Fibroblast of skin of right biceps (primary cell): ENCODE data around the gene APRT.
"Not testable (repeated sequence)": the region's sequence is repeated elsewhere in the genome, so short reads cannot be mapped to it uniquely, and the experiment has no call there.

Experiments
- DNase-seq: peaks from one replicate; pipeline ENCODE4 v3.0.0-alpha.2; 2013

The APRT gene

DNA sequence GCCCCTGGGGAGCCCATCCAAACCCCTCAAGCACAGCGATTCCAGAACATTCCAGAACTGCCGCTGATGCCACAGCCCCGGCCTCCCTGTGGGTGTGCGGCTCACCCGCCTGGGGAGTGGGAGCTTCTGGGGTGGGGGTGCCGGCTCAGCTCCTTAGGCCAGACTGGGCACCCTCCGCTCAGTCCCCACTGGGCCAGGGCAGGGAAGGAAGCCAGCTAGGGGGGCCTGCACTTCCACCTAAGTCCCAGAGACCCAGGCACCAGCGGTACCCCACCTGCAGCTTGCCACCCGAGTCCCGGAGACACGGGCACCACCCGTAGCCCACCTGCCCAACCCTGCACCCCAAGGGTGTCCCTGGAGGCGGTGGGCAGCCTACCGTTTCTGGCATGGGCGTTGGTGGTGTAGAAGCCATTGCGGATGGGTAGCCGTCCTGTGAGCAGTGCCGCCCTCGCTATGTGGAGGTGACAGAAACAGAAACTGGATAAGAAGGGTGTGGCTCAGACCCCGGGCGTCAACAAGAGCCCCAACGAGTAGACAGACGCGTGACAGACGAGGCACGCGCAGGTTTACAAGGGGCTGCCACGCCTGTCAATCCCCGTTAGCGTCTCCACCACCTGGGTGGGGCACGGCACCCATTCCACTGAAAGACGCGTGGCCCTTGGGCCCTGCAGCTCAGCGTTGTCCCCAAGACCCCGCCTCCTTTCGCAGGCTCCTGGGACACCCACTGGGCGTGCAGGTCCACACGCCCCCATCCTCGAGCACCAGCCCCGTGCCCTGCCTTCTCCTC lies 30.0 kb upstream of the APRT start:
- no peak for DNase-seq

DNA sequence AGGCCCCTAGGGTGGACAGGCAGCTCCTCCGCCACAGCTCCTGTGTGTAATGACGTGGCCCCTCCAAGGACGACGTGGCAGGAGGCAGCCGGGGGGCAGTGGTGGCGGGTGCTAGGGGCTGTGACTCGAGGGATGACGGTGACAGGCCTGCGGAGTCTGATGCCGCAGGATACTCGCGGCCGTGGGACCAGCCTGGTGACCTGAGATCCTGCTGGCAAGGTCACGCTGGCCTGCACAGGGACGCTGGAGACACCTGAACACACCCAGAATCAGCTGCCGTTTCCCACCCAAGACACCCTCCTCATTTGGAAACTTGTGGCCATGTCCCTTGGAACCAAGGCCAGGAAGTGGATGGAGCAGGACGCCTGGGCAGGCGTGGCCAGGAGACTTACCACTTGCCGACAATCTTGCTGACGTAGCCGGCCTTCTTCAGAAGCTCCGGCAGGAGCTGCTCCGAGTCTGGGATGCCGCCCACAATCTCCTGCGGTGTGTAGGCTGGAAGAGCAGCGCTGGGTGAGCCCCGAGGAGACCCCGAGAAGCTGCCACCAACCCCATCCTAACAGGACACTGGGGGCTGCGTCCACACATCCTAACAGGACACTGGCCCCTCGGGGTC lies 29.0 kb upstream of the APRT start:
- no peak for DNase-seq

DNA sequence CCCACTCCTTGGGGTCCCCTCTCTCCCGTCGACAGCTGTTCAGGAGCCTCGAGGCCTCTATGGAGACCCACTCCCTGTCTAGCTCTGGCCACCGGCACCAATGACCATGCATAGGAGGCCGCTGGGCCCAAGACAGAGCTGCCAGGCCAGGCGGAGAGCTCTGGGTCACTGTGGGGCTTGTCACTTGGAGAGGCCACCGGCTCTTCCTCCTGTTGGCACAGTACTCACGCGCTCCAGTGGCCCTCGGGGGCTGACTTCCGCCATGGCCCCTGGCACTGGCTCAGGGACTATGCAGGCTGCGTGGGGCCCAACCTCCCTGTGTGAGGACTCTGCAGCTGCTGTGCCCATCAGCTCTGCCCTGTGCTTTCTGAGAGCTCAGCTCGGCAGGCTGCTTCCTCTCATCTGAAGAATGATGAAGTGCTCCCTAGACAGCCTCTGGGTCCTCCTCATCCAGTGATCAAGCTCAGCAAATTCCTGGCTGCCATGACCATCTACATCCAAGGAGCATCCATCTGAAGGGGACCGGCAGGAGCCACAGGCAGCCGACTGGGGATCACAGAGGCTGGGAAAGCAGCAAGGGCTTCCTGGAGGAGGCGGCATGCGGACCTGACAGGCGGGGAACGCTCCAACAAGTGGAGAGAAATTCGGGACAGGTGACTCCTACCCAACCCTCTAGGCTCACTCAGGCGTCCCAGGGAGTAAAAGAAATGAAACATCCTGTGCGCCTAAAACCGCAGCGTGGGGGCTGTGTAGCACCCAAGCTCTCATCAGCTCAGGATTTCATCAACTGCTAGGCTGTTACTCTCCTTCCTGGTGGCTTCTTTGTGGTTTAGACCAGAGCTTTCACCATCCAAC lies 28.2 kb upstream of the APRT start:
- DNase-seq: no peak

DNA sequence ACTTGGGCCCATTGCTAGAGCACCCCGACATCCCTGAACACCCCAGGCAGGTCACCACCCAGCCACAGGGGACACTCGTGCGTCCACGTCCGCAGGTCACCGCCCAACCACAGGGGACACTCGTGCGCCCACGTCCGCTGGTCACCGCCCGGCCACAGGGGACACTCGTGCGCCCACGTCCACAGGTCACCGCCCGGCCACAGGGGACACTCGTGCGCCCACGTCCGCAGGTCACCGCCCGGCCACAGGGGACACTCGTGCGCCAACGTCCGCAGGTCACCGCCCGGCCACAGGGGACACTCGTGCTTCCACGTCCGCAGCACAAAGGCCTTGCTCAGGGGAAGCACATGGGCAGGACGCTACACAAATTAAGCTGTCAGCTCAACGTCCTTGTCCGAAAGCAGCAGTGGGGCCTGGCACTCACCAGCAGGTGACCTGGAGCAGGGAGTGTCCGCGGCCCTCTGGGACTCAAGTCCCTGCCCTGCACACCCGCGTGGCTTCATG lies 27.4 kb upstream of the APRT start:
- DNase-seq: no peak

DNA sequence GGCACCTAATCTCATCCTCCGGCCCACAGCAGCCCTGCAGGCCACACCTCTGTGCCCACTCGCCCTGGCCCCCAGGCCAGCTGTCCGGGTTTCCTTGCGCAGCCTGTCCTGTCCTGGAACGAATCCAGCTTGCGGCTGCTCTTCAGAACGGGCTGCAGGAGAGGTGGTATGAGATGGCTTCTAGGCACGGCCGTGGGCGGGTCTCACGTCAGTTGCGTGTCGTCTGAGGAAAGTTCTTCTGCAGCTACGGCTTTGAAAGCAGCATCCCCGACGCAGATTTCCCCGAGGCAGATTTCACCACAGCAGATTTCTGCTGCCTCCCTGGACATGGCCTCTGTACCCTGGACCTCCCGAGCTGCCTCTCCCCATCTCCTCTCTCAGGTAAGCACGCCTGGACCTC lies 26.8 kb upstream of the APRT start:
- no peak for DNase-seq

DNA sequence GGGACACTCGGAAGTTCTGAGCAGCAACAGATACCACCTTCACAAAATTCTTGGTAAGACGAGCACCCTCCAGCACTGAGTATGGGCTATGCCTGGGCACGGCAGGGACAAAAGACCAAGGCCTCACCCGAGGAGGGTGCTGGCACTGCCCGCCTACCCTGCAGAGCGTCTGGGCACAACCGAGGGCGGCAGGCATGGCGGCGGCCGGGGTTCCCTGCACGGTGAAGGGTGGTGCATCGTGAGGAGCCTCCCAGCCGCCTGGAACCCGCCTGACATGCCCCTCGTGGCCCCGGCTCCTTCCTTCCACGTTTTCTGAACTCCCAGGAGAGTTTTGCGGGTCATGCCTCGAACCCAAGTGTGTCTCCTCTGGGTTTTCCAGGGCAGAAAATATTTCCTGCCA lies 26.1 kb upstream of the APRT start:
- DNase-seq: no peak

DNA sequence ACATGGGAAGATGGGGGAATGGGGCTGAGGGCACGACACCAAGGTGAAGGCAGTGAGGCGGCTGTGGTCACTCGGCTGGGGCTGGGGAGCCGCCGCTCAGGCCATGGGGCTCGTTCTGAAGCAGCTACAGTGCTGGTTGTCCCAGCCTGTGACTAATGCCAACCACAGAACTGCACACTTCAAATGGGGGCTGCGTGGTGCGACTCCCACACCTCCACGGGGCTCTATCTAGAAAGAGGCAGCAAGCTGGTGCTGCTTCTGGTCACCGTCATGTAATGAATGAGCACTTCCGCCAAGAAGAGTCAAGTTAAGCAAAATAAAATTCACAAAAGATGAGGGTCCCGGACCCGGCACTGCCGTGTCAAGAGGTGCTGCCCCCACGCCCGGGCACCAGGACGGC lies 25.1 kb upstream of the APRT start:
- DNase-seq: no peak

DNA sequence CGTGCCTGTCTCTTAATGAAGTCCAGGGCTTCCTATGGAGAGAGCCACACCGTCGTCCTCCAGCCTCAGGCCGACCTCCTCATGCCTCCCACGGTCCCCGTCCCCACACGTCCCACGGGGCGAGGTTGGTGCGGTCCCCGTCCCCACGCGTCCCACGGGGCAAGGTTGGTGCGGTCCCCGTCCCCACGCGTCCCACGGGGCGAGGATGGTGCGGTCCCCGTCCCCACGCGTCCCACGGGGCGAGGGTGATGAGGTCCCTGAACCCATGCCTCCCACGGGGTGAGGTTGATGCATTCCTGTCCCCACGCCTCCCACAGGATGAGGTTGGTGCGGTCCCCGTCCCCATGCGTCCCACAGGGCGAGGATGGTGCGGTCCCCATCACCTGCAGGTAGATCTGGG lies 24.1 kb upstream of the APRT start:
- no peak for DNase-seq

DNA sequence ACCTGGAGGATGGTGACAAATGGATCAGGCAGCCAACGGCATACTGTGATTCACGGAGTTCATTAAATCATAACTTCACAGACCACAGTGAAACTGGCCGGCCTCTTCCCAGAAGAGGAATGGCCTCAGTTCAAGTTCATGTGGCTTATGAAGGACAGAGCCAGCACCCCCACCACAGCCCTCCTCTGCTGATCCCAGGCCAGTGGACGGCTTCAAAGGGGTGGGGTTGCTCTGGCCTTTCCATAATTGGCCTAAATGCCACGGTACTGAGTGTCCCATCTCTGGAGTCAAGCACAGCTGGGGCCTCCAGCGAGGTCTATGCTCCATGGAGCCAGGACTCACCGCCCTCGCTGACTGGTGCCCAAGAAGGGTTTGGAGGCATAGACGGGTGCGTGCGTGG lies 23.7 kb upstream of the APRT start:
- DNase-seq: no peak

DNA sequence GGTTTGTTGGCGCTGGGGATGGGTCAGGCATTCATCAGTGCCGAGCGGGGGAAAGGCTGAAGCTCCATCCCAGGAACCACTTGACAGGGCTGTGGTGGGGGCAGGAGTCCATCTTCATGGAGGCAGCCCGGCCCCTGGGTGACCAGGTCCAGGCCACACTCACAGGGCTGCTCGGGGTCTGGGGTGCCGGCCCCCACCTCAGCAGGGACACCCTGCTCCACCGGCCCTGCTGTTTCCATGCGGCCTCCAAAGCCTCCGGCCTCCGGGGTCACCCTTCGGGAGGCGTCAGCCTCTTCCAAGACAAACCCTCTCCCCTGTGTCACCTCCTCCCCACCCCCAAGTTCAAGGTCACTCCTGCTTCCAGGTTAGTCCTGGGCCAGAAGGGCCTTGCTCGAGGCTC lies 22.9 kb upstream of the APRT start:
- DNase-seq: no peak

DNA sequence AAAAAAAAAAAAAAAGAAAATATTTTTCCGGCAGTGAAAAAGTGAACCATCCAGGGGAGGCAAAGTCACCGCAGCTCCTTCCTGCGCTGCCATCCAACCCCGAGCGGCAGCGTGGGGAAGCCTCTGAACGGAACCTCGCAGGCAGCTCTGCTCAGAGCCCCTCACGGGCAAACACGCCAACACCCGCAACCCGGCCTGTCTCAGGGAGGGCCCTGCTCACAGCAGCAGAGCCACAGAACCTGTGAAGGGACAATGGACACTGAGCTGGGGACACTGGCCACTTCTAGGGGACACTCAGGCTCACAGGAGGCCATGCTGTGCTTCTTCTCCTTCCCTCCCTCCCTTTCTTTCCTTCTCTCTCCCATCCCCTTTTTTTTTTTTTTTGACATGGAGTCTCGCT lies 21.4 kb upstream of the APRT start:
- DNase-seq: no peak

DNA sequence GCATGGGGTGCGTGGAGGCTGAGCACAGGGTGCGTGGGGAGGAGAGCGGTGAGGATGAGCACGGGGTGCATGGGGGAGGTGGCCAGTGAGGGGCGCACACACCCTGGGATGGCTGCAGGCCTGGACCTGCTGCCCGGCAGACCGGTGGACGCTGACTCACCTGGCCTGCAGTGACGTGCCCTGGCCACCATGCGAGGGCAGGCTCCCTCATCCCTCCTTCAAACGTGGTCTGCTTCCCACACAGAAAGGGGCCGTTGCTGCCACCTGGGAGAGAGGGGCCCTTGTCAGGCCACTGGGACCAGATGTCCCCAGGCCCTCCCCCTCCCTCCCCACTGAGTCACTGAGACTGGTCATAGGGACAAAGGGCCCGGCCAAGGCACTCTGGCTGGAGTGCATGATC lies 20.1 kb upstream of the APRT start:
- DNase-seq: no peak

DNA sequence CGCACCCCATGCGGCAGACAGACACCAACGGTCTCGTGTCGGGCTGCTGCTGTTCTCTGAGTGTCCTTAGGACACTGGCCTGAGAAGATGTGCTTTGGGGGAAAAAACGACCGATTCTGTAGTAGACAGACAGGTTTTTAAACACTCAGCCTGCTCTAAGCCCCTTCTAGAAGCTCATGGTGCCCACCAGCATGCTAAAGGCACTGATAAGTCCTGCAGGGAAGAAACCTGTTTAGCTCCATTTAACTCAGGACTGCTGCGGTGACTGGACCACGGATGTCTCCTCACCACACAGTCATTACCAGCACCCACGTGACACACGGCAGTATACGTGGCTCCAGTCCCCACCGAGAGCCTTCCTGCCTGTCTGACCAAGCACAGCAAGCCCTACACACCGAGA lies 19.1 kb upstream of the APRT start:
- DNase-seq: no peak

DNA sequence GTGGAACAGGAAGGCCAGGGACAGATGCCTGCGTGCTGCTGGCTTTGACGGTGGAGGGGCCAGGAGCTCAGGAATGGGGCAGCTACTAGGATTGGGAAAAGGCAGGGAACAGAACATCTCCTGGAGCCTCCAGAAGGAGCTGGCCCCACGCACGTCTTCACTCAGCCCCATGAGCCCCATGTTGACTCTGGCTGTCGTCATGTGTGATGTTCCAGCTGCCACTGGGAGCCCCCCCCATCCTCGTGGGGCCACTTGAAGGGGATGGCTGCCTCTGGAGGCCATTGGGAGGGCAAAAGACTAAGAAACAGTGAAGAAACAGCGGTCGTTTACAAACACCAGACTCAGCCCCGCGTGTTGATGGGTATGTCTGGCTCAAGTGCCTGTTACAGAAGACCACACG lies 18.5 kb upstream of the APRT start:
- no peak for DNase-seq

DNA sequence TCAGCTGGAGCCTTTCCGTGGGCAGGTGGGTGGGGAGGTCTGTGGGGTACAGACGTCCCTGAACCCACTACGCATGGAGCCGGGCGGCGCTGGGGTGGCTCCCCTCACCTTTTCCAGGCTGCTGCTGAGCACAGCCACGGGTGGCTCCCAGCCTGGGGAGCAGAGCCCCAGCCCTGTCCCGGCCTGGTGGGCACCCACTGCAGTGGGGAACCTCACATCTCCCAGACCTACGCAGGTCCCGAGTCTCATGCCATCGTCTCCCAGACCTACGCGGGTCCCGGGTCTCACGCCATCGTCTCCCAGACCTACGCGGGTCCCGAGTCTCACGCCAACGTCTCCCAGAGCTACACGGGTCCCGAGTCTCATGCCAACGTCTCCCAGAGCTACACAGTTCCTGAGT lies 17.0 kb upstream of the APRT start:
- no peak for DNase-seq

DNA sequence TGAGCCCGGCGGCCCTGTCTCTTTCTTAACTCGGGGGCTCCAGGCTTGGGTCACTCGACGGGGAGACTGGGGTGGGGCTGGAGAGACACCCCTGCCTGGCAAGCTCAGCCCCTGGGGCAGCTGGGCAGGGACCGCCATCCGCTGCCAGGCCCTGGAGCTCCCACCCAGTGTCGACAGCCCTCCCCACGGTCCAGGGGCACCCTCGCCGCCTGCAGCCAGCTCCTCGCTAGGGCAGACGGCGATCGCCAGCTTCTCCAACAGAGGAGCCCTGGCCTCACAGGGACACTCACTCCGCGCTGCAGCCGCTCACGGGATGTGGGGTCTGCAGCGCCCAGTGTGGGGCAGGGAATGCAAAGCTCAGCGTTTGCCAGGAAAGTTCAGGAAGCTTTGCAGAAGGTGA lies 16.0 kb upstream of the APRT start:
- DNase-seq: no peak

DNA sequence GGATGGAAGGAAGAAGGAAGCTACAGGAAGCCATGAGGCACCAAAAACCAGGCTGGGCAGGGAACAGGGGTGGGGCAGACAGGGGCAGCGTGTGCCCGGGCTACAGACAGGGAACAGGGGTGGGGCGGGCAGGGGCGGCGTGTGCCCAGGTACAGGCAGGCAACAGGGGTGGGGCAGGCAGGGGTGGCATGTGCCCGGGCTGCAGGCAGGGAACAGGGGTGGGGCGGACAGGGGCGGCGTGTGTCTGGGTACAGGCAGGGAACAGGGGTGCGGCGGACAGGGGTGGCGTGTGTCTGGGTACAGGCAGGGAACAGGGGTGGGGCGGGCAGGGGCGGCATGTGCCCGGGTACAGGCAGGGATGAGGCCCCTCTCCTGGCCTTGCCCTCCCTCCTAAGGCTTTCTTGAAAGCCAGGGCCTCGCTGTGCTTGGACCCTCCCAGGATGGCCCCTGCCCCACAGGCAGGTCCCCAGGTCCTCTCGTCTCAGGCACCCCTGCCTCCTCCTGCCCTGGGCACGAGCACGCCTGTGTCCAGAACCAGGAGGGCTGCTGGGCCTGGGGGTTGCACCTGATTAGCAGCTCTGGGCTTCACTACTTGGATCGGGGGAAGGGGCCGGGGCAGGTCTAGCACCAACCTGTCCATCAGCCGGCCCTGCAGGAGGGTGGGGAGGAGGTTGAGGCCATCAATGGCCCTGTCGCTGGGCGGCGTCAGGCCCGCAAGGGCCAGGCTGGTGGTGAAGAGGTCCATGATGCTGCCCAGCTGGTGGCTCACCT lies 14.5 kb upstream of the APRT start:
- DNase-seq: no peak

DNA sequence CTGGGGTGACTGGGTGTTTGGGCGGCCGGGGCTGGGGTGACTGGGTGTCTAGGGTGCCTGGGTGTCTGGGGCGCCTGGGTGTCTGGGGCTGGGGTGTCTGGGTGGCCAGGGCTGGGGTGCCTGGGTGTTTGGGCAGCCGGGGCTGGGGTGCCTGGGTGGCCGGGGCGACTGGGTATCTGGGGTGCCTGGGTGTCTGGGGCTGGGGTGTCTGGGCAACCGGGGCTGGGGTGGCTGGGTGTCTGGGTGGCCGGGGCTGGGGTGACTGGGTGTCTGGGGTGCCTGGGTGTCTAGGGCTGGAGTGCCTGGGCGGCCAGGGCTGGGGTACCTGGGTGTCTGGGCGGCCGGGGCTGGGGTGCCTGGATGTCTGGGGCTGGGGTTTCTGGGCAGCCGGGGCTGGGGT lies 13.4 kb upstream of the APRT start:
- DNase-seq: no peak

DNA sequence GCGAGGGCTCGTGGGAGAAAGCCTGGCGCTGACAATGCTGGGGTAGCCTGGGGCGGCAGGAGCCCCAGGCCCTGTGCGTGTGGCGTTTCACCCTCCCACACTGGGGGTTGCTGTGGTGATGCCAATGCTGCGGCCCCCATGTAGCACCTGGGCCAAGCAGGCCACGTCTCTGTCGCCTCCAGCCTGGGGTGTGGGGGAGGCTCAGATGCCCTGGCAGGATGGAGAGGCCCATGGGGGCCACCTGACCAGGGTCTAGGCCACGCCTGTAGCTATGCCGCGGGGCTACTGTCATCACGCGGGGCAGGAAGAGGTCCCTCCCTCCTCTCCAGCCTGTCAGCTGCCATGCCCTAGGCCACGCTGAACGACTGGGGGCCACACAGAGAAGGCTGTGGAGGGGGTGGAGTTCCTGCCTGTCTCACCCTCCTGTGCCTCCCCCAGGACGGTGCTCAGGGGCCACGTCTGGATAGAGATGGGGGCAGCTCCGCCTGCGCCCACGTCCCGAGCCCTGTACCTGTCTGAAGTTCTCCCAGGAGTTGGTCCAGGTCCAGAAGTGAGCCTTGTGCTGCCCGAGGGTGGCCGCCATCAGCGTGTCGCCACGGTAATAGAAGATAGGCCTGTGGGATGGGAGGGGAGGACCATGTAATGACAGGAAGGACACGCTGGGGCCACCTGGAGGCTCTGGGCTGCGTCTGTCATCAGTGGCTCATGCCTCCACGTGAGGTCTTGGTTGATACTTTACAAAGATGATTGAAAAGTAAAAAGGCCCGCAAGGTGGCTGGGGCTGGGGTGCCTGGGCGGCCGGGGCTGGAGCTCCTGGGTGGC lies 12.7 kb upstream of the APRT start:
- no peak for DNase-seq

DNA sequence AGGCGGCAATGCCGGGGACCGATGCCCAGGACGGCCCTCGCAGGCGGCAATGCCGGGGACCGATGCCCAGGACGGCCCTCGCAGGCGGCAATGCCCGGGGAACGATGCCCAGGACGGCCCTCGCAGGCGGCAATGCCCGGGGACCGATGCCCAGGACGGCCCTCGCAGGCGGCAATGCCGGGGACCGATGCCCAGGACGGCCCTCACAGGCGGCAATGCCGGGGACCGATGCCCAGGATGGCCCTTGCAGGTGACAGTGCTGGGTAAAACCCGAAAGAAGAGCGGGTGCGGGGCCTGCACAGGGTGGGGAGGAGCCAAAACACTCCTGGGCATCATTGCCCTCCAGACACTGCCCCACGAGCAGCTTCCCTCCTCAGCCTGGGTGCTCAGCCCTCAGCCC lies 11.9 kb upstream of the APRT start:
- DNase-seq: not testable (repeated sequence)

DNA sequence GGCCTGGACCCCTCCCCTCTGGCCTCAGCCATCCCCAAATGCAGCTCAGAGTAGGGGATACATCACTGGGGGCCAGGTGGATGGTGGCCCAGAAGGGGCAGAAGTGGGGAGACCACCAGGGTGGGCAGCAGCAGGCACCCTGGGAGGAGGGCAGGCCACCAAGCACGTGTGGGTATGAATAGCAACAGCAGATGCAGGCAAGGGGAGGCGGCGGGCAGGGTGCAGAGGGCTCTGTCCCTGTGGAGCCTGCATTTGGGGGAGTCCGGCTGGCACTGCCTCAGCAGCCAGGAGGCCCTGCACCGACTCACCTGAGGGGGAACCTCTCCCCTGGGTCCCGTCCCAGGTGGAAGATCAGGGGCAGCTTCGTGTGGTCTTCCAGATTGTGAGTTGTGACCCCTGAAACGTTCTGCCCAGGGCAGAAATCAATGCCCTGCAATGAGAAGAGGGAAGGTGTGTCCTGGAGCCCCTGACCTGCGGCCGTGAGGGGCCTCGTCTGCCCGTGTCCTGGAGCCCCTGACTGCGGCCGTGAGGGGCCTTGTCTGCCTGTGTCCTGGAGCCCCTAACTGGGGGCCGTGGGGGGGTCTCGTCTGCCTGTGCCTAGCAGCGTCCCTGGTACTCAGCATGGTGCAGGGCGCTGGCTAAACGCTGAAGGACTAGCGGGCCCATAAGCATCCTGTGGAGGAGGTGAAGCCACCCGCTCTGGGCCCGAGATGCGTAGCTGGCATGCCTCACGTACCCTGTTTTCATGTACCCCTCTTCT lies 10.7 kb upstream of the APRT start:
- DNase-seq: no peak
